GM08714 (cell line): ENCODE data around the gene IPO8.
"Not testable (repeated sequence)": the region's sequence is repeated elsewhere in the genome, so short reads cannot be mapped to it uniquely, and the experiment has no call there.

Experiments
- H3K4me3 ChIP-seq: fragments of 200-500 bp; sonication (Bioruptor generic); 2 replicates; pipeline ENCODE4 v1.5.1; 2014; ENCODE audit warnings: mild to moderate bottlenecking, low read length, inconsistent platforms
- ZNF274 ChIP-seq: IDR thresholded peaks from 2 replicates; pipeline ENCODE4 v1.6.1; 2012; ENCODE audit warnings: mild to moderate bottlenecking, low read depth, low read length

The IPO8 gene

GRCh38 chr12:30602678-30603077 lies 93.0 kb downstream of the IPO8 start:
- TF ChIP-seq ZNF274, result no peak

GRCh38 chr12:30599608-30600007 lies 96.1 kb downstream of the IPO8 start:
- no peak overlapping the region for H3K4me3 ChIP-seq
- no peak for TF ChIP-seq ZNF274

More at GRCh38 chr12:30602678-30603077, 93.0 kb downstream of the IPO8 start:
- H3K4me3 ChIP-seq, result no peak overlapping the region

- TF ChIP-seq ZNF274, result no peak
- H3K4me3 ChIP-seq, result no peak overlapping the region
These were observed 96.8 kb downstream of the IPO8 start for GRCh38 chr12:30598889-30599288.

GRCh38 chr12:30595742-30596141 lies 99.9 kb downstream of the IPO8 start:
- no peak overlapping the region for H3K4me3 ChIP-seq
- no peak for TF ChIP-seq ZNF274

DNA sequence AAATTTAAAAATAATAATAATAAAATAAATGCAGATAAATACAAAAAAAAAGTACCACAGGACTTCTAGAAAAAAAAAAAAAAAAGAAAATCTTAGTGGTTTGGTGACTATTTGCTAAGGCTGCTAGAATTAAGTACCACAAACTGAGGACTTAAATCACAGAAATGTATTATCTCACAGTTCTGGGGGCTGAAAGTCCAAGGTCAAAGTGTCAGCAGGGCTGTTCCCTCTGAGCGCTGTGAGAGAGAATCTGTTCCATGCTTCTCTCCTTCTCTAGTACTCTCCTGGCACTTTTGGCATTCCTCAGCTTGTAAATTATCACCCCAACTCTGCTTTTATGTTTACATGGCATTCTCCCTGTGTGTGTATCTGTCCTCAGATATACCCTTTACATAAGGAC lies 101.2 kb downstream of the IPO8 start:
- no peak overlapping the region for H3K4me3 ChIP-seq
- TF ChIP-seq ZNF274, result no peak

- not testable (repeated sequence) for H3K4me3 ChIP-seq
These were observed 107.1 kb downstream of the IPO8 start for GRCh38 chr12:30588572-30588971.

GRCh38 chr12:30587782-30588181 lies 107.9 kb downstream of the IPO8 start:
- no peak overlapping the region for H3K4me3 ChIP-seq
- TF ChIP-seq ZNF274, result no peak

- no peak for TF ChIP-seq ZNF274
- H3K4me3 ChIP-seq, result no peak overlapping the region
These were observed 109.8 kb downstream of the IPO8 start for GRCh38 chr12:30585877-30586276.

GRCh38 chr12:30582943-30583342 lies 112.7 kb downstream of the IPO8 start:
- H3K4me3 ChIP-seq, result no peak overlapping the region
- no peak for TF ChIP-seq ZNF274

DNA sequence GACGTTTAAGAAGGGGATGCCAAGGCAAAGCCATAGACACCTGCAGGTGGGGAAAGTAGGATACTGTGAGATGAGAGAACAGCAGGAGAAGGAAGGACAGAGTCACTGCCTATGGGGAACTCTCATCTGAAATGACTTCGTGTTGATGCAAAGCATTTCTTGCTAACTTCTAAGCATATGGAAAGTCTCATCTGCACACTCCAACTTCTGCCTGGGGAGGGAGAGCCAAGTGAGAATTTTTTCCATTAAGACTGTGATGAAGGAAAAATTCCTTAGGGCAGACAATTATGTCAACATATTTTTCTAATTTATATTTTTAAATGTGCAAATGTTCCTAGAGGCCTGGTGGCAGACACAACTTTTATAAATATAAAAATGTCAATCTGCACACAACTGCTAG lies 115.3 kb downstream of the IPO8 start:
- no peak for TF ChIP-seq ZNF274
- H3K4me3 ChIP-seq, result no peak overlapping the region
